Tibial artery (tissue), 4 donors: ENCODE data around the gene ZBTB8A.

Experiments
- DNase-seq, 2 donors: peaks; one replicate each; pipeline ENCODE4 v3.0.0-alpha.2; 2019
- H3K27ac ChIP-seq, 2 donors: fragments of 200-600 bp; sonication (generic) in 1 of 2; 1 replicate in 1 of 2; 2 replicates in 1 of 2; pipeline ENCODE4 v1.5.1; 2018 to 2019; ENCODE audit warnings: mild to moderate bottlenecking in 1 of 2
- H3K27me3 ChIP-seq, 2 donors: fragments of 200-600 bp; sonication (generic) in 1 of 2; one replicate each; pipeline versions ENCODE4 v1.5.1 to v1.6.0; 2016 to 2019
- H3K36me3 ChIP-seq, 3 donors: fragments of 200-600 bp; sonication (generic) in 2 of 3; one replicate each; pipeline ENCODE4 v1.5.1; 2016 to 2019; ENCODE audit warnings: mild to moderate bottlenecking in 2 of 3
- H3K4me1 ChIP-seq, 4 donors: fragments of 200-600 bp; sonication (generic) in 2 of 4; 1 replicate in 3 of 4; 2 replicates in 1 of 4; pipeline ENCODE4 v1.5.1; 2016 to 2019
- H3K4me3 ChIP-seq, 2 donors: fragments of 200-600 bp; sonication (generic) in 1 of 2; 1 replicate in 1 of 2; 2 replicates in 1 of 2; pipeline ENCODE4 v1.5.1; 2018 to 2019; ENCODE audit warnings: mild to moderate bottlenecking in 2 of 2
- H3K9me3 ChIP-seq, 3 donors: fragments of 200-600 bp; sonication (generic) in 1 of 3; one replicate each; pipeline ENCODE4 v1.5.1; 2016 to 2019
- intact Hi-C: fragments of 100-400 bp; cut with DNase I; formaldehyde crosslinking; loops from one replicate; pipeline ENCODE4 v1.15.0; 2023; ENCODE audit warnings: low total_unique reads
- TF ChIP-seq, protein P1 (sequence below), 2 experiments: fragments of 200-600 bp in 1 of 2; fragments of 450-650 bp in 1 of 2; IDR thresholded peaks; one replicate each; pipeline ENCODE4 v1.5.1; 2017 to 2019; ENCODE audit warnings: antibody characterized with exemption in 2 of 2, mild to moderate bottlenecking in 1 of 2, moderate library complexity in 1 of 2

Gene ZBTB8A

DNA sequence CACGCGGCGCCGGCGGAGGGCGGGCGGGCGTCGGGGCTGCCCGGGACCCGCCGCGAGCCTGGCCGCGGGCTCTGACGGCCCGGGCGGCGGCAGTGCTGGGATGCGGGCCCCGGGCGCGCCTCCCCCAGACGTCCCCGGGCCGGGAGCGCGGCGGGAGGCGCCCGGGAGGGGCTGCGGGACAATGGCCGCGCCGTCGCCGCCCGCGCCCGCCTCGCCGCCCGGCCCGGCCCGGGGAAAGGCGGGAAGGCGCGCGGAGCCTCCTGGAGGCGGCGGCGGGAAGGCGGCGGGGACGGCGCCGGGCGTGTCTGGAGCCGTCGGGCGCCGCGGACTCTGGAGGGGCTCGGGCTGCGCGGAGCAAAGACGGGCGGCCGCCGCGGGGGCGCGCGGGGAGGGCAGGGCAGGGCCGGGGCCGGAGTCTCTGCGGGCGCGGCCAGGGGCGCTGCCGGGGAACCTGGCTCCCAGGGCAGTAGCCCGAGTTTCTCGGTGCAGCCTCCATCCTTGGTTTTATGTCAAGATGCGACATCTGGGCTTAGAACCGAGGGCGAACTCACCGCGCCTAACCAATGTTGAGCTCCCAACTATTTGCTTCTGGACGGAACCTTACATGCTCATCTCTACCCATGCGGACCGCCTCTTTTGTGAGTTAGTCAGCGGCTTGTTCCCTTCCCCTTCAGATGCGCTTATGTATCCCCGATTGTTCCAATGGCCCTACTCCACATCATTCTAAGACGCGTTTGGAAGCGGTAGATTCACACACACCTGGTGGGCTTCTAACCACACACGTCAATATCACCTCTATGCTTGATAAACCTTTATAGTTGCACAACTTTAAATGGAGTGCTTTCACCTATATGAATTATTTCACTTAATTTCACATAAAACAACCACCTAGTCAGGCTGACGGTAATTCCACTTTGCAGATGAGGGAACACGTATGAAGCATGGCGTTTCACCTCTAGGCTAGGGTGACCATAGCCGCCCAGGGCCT is 651 bp downstream of the ZBTB8A start:
- Histone ChIP-seq H3K9me3 (no peaks in the 10 kb centered on the region), H3K27me3 (no peaks in the 10 kb centered on the region), H3K27ac (peak overlapping the region; percentile 76), H3K4me3 (peak overlapping the region; percentile 60), H3K4me1 (peaks cover 0 to 14% (median 4%) of the 10 kb centered on the region in 4 donors), H3K36me3 (no peaks in the 10 kb centered on the region)
- peak; percentile 24 to 54 for DNase-seq
- TF ChIP-seq, protein P1, sequence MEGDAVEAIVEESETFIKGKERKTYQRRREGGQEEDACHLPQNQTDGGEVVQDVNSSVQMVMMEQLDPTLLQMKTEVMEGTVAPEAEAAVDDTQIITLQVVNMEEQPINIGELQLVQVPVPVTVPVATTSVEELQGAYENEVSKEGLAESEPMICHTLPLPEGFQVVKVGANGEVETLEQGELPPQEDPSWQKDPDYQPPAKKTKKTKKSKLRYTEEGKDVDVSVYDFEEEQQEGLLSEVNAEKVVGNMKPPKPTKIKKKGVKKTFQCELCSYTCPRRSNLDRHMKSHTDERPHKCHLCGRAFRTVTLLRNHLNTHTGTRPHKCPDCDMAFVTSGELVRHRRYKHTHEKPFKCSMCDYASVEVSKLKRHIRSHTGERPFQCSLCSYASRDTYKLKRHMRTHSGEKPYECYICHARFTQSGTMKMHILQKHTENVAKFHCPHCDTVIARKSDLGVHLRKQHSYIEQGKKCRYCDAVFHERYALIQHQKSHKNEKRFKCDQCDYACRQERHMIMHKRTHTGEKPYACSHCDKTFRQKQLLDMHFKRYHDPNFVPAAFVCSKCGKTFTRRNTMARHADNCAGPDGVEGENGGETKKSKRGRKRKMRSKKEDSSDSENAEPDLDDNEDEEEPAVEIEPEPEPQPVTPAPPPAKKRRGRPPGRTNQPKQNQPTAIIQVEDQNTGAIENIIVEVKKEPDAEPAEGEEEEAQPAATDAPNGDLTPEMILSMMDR (IDR thresholded peaks at IDR 0.05) = no peak
- intact Hi-C loops = no loop called here

DNA sequence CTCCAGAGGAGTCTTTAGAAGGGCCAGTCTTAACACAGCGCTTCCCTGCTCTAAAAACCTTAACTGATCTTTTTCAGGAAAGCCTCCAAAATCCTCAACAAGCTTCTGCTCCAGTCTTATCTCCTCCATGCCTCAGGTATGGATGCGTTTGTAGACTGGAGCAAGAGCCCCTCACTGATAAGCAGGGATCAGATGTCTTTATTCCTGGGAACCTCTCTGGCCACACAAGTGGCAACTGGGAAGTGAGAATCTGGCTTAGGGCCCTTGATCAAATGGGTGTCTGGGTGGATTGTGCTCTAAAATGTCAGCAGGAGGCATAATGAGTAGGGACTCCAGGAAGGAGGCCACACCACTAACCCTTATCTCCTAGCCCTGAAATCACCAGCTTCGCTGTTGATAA is 1.4 kb downstream of the ZBTB8A start:
- H3K9me3 ChIP-seq = no peaks in the 10 kb centered on the region
- H3K4me3 ChIP-seq = peak overlapping the region; percentile 60
- intact Hi-C loops = no loop called here
- H3K27me3 ChIP-seq = no peaks in the 10 kb centered on the region
- TF ChIP-seq, protein P1 (IDR thresholded peaks at IDR 0.05) = no peak
- DNase-seq = peak in 1 of 2 donors; percentile 1
- no peaks in the 10 kb centered on the region for H3K36me3 ChIP-seq
- no peak overlapping the region for H3K27ac ChIP-seq
- peaks cover 0 to 14% (median 4%) of the 10 kb centered on the region in 4 donors for H3K4me1 ChIP-seq

DNA sequence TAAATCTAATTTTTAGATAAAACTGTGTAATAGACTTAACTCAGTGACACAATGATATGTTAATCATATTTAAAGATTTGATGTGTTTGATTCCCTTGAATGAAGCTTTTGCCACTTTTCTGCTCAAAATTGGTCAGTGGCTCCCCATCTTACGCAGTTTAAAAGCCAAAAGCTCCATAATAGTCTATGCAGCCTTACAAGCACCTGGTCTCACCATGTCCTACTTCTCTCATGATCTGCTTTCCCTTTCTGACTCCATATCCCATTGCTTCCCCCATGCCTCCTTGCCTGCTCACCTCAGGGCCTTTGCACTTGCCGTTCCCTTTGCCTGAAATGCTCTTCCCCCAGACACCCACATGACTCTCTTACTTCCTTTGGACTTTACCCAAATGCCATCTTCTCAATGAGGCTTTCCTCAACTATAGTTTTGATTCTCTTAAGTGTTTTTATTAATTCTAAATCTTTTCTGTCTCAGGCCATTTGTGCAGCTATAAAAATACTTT is 1.9 kb downstream of the ZBTB8A start:
- Histone ChIP-seq H3K27ac (no peak overlapping the region), H3K27me3 (no peaks in the 10 kb centered on the region), H3K36me3 (no peaks in the 10 kb centered on the region), H3K4me3 (no peak overlapping the region), H3K9me3 (no peaks in the 10 kb centered on the region), H3K4me1 (peaks cover 0 to 14% (median 4%) of the 10 kb centered on the region in 4 donors)
- intact Hi-C loops = no loop called here
- DNase-seq = peak in 1 of 2 donors; percentile 11
- TF ChIP-seq, protein P1 (IDR thresholded peaks at IDR 0.05) = no peak

DNA sequence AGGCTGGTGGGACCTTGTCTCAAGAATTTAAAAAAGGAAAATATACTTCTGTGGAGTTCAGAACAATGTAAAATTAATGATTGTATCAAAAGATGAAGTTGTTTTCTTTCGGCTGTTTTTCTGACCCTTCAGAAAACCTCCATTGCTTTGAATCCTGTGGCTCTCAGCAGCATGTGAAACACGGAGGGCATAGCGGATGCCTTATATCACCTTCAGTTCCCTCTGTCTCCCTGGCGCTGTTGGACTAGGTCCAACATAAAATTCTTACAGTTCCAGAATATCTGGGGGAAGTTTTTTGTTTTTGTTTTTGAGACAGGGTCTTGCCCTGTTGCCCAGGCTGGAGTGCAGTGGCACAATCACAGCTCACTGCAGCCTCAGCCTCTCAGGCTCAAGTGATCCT is 7.4 kb downstream of the ZBTB8A start:
- DNase-seq = peak in 1 of 2 donors; percentile 7
- no peaks in the 10 kb centered on the region for H3K36me3 ChIP-seq
- H3K4me1 ChIP-seq = no peaks in the 10 kb centered on the region
- H3K4me3 ChIP-seq = no peak overlapping the region
- H3K27ac ChIP-seq = no peak overlapping the region
- intact Hi-C loops = no loop called here
- no peaks in the 10 kb centered on the region for H3K9me3 ChIP-seq
- no peaks in the 10 kb centered on the region for H3K27me3 ChIP-seq
- TF ChIP-seq, protein P1 (IDR thresholded peaks at IDR 0.05) = no peak

DNA sequence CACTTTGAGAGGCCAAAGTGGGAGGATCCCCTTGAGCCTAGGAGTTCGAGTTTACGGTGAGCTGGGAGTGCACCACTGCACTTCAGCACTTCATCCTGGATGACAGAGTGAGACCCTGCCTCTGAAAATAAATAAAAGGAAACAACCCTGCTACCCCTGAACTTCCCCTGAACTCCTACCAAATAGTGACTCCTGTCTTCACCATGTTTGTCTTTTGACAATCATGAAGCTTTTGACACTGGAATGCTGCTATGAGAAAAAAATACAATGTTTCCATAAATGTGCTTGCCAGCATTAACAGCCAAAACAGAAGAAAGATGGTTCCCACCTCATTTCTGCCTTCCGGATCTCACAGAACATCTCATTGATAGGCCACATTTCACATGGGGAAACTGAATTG is 10.4 kb downstream of the ZBTB8A start:
- Histone ChIP-seq H3K9me3 (no peaks in the 10 kb centered on the region), H3K4me1 (no peaks in the 10 kb centered on the region), H3K4me3 (no peak overlapping the region), H3K27ac (no peak overlapping the region), H3K36me3 (peaks cover 0 to 8% (median 0%) of the 10 kb centered on the region in 3 donors), H3K27me3 (no peaks in the 10 kb centered on the region)
- intact Hi-C loops = no loop called here
- no peak for DNase-seq
- TF ChIP-seq, protein P1 (IDR thresholded peaks at IDR 0.05) = no peak
